Gastrocnemius medialis (tissue), 4 donors: Measurements from ENCODE around the gene TMEM218. TPM values are rescaled to one million over a fixed set of nuclear protein-coding genes. Genes with fewer than 3 reads are reported as not detected.

Experiments used
- ATAC-seq, 2 donors: fragments of 150-250 bp; one replicate each; pipeline ENCODE4 v1.9.1; 2016
- DNase-seq, 2 donors: peaks; one replicate each; pipeline ENCODE4 v3.0.0-alpha.2; 2019
- H3K27ac ChIP-seq, 4 donors: fragments of 200-600 bp; sonication (generic); 1 replicate in 1 of 4; 2 replicates in 3 of 4; pipeline ENCODE4 v1.5.1; 2016 to 2018; ENCODE audit warnings: mild to moderate bottlenecking in 2 of 4, moderate library complexity in 1 of 4
- H3K27me3 ChIP-seq, 3 donors: fragments of 200-600 bp; sonication (generic) in 2 of 3; 1 replicate in 1 of 3; 2 replicates in 2 of 3; pipeline versions ENCODE4 v1.5.1 to v1.6.0; 2016 to 2019; ENCODE audit warnings: mild to moderate bottlenecking in 1 of 3, moderate library complexity in 1 of 3
- H3K36me3 ChIP-seq, 2 donors: fragments of 200-600 bp; sonication (generic) in 1 of 2; one replicate each; pipeline ENCODE4 v1.5.1; 2017 to 2018
- H3K4me1 ChIP-seq, 2 donors: fragments of 200-600 bp; sonication (generic) in 1 of 2; one replicate each; pipeline ENCODE4 v1.5.1; 2016 to 2017; ENCODE audit warnings: mild to moderate bottlenecking in 2 of 2
- H3K4me3 ChIP-seq, 4 donors: fragments of 200-600 bp; sonication (generic) in 3 of 4; 1 replicate in 1 of 4; 2 replicates in 3 of 4; pipeline ENCODE4 v1.5.1; 2016 to 2019; ENCODE audit warnings: mild to moderate bottlenecking in 2 of 4
- H3K9me3 ChIP-seq, 3 donors: fragments of 200-600 bp; sonication (generic) in 2 of 3; 1 replicate in 1 of 3; 2 replicates in 2 of 3; pipeline ENCODE4 v1.5.1; 2016 to 2019
- POLR2A ChIP-seq, 2 donors: fragments of 450-650 bp; IDR thresholded peaks; one replicate each; pipeline ENCODE4 v1.6.1; 2017; ENCODE audit warnings: antibody characterized with exemption in 2 of 2, mild to moderate bottlenecking in 2 of 2, moderate library complexity in 2 of 2
- in situ Hi-C, 4 donors: fragments of 200-750 bp; cut with MboI; loops; one replicate each; pipeline versions ENCODE4 v1.15.0 to v1.8.0; 2017; ENCODE audit warnings: low sequenced_read_pairs in 4 of 4
- intact Hi-C: fragments of 100-400 bp; cut with DNase I; formaldehyde crosslinking; loops from one replicate; pipeline ENCODE4 v1.15.1; 2023; ENCODE audit warnings: low total_unique reads
- total RNA-seq, 4 donors: library from RNA; depleted of rRNA; stranded (reverse); fragments of >200 nt; gene quantifications; one replicate each; pipeline versions ENCODE4 v1.1.0 to v1.2.3, GENCODE V29; 2016
- TF ChIP-seq, protein P1 (sequence below), 5 experiments: fragments of 450-650 bp in 3 of 5; fragments of 200-600 bp in 2 of 5; sonication (generic) in 2 of 5; IDR thresholded peaks in 4 of 5; conservative IDR thresholded peaks in 1 of 5; 1 replicate in 4 of 5; 2 replicates in 1 of 5; pipeline ENCODE4 v1.5.1; 2016 to 2019; ENCODE audit warnings: antibody characterized with exemption in 5 of 5, mild to moderate bottlenecking in 3 of 5, moderate library complexity in 3 of 5

The TMEM218 gene
- total RNA-seq, 4 donors from 2014 or later, result 6.3 to 11.2 (median 9.4) TPM

DNA sequence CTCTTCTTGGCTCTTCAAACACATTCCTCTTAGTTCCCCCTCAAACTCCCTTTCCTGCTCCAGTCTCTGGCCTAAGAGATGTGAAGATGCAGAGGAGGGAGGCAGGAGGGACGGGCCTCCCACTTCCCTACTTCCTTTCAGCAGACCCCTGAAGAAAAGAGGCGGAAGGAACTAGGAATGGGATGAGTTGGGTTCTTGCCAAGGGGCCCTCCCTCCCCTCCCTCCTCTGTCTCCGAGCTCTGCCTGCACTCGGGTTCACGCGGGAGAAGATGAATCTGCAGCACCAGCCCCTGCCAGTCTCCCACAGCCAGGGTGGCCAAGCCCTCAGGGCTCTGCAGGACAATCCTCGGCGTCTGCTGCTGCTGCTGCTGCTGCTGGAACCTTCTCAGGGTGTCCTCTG lies 28.8 kb upstream of the TMEM218 start:
- in situ Hi-C loops (loop anchor here in 3 of 4 donors (10.0 to 25.0 kb wide), 2 partner anchors 175 to 178 kb away; partner anchors contain the start of gene CCDC15 (in 1 of the 3)), intact Hi-C loops (loop anchor here (2.0 kb wide), 1 partner anchor 177 kb away; no protein-coding TSS in a partner anchor)
- no peak overlapping the region for H3K27ac ChIP-seq
- peaks cover 0 to 4% of the 10 kb centered on the region in 2 donors for H3K4me1 ChIP-seq
- H3K9me3 ChIP-seq, result no peaks in the 10 kb centered on the region
- no peaks in the 10 kb centered on the region for H3K36me3 ChIP-seq
- no peak overlapping the region for H3K4me3 ChIP-seq
- no peak for ATAC-seq
- TF ChIP-seq, protein P1, sequence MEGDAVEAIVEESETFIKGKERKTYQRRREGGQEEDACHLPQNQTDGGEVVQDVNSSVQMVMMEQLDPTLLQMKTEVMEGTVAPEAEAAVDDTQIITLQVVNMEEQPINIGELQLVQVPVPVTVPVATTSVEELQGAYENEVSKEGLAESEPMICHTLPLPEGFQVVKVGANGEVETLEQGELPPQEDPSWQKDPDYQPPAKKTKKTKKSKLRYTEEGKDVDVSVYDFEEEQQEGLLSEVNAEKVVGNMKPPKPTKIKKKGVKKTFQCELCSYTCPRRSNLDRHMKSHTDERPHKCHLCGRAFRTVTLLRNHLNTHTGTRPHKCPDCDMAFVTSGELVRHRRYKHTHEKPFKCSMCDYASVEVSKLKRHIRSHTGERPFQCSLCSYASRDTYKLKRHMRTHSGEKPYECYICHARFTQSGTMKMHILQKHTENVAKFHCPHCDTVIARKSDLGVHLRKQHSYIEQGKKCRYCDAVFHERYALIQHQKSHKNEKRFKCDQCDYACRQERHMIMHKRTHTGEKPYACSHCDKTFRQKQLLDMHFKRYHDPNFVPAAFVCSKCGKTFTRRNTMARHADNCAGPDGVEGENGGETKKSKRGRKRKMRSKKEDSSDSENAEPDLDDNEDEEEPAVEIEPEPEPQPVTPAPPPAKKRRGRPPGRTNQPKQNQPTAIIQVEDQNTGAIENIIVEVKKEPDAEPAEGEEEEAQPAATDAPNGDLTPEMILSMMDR (IDR thresholded peaks at IDR 0.05 in 4 of 5, conservative IDR thresholded peaks at IDR 0.05 in 1 of 5), result no peak
- no peak for TF ChIP-seq POLR2A (IDR thresholded peaks at IDR 0.05)
- no peak for DNase-seq
- H3K27me3 ChIP-seq, result peaks cover 0 to 8% (median 6%) of the 10 kb centered on the region in 3 donors

DNA sequence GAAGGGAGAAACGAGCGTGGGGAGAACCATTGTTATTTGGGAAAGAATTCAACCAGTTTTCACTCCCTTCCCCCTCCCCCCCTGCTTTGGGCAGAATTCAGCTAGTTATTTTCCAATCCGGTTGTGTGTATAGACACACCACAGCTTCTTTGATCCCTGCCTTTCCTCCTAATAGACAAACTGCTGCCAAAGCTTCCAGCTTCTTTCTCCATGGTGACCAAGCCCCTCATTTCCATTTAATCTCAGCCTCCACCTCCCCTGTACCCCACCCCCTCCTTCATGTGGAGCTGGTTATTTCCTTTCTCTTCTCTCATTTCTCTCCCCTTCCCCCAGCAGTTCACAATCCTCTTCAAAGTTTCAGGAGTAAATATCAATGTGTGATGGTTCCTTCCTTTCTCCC lies 28.4 kb upstream of the TMEM218 start:
- Histone ChIP-seq H3K9me3 (no peaks in the 10 kb centered on the region), H3K27ac (no peak overlapping the region), H3K36me3 (no peaks in the 10 kb centered on the region), H3K4me3 (no peak overlapping the region), H3K27me3 (peaks cover 0 to 8% (median 6%) of the 10 kb centered on the region in 3 donors), H3K4me1 (peaks cover 0 to 4% of the 10 kb centered on the region in 2 donors)
- ATAC-seq, result no peak
- TF ChIP-seq POLR2A (IDR thresholded peaks at IDR 0.05), result no peak
- TF ChIP-seq, protein P1 (IDR thresholded peaks at IDR 0.05 in 4 of 5, conservative IDR thresholded peaks at IDR 0.05 in 1 of 5), result no peak
- no peak for DNase-seq
- intact Hi-C loops, result loop anchor here (2.0 kb wide), 1 partner anchor 177 kb away; no protein-coding TSS in a partner anchor
- in situ Hi-C loops, result loop anchor here in 3 of 4 donors (10.0 to 25.0 kb wide), 2 partner anchors 175 to 177 kb away; partner anchors contain the start of gene CCDC15 (in 1 of the 3)

DNA sequence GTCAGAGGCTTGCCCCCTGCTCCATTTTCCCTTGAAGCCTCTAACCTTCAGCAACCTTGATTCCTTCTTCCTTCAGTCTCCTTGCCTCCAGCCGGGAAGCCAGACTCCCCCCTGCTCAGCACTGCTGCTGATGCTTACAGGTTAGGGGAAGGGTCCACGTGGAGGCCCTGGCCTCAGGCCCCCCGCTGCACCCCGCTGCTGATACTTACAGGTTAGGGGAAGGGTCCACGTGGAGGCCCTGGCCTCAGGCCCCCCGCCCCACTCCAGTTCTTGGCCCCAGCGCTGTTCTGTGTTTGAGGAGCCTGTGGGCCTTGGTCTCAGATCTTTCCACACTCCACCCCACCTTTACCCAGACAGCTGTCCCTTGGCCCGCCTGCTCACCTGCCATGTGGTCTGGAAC lies 27.5 kb upstream of the TMEM218 start:
- no peak overlapping the region for H3K27ac ChIP-seq
- no peaks in the 10 kb centered on the region for H3K9me3 ChIP-seq
- in situ Hi-C loops, result loop anchor here in 1 of 4 donors (25.0 kb wide), 1 partner anchor 177 kb away; the partner anchor contains the start of gene CCDC15
- H3K4me3 ChIP-seq, result no peak overlapping the region
- no peaks in the 10 kb centered on the region for H3K36me3 ChIP-seq
- H3K27me3 ChIP-seq, result peaks cover 0 to 8% (median 6%) of the 10 kb centered on the region in 3 donors
- peaks cover 0 to 4% of the 10 kb centered on the region in 2 donors for H3K4me1 ChIP-seq
- intact Hi-C loops, result no loop called here
- TF ChIP-seq POLR2A (IDR thresholded peaks at IDR 0.05), result no peak
- TF ChIP-seq, protein P1 (IDR thresholded peaks at IDR 0.05 in 4 of 5, conservative IDR thresholded peaks at IDR 0.05 in 1 of 5), result no peak
- no peak for DNase-seq
- ATAC-seq, result no peak

DNA sequence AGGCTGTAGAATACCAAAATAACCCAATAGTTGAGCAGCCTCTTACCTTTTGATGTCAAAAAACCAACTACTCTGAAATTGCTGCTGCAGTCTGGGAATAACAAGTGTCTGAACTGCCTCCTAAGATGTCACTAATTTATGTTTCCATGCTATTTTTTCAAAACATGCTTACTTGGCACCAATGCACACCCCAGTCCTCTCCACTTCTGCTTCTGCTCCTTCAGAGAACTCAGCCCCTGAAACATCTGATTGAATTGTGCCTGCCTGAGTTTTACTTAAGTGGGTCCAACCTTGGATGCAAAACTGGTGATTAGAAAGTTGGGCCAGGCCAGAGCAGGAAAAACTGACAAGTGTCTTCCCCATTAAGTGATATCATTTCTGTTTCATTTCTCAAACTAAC lies 24.6 kb upstream of the TMEM218 start:
- ATAC-seq (no peak), DNase-seq (no peak)
- H3K27me3 ChIP-seq, result peaks cover 0 to 3% (median 0%) of the 10 kb centered on the region in 3 donors
- in situ Hi-C loops (loop anchor here in 1 of 4 donors (25.0 kb wide), 1 partner anchor 174 kb away; the partner anchor contains the start of gene CCDC15), intact Hi-C loops (no loop called here)
- TF ChIP-seq POLR2A (IDR thresholded peaks at IDR 0.05), result no peak
- TF ChIP-seq, protein P1 (IDR thresholded peaks at IDR 0.05 in 4 of 5, conservative IDR thresholded peaks at IDR 0.05 in 1 of 5), result no peak
- H3K9me3 ChIP-seq, result no peaks in the 10 kb centered on the region
- no peaks in the 10 kb centered on the region for H3K36me3 ChIP-seq
- H3K4me1 ChIP-seq, result no peaks in the 10 kb centered on the region
- no peak overlapping the region for H3K27ac ChIP-seq
- no peak overlapping the region for H3K4me3 ChIP-seq
